ENCODE data around the gene RAPGEF2. TPM values are rescaled to one million over a fixed set of nuclear protein-coding genes. Genes with fewer than 3 reads are reported as not detected.
A peak's percentile ranks its signal among the peaks of the same experiment; 100 is the strongest.

The RAPGEF2 gene
- total and polyA plus RNA-seq, 2 of the 8 experiments (the other 6 are each of a cell fraction or from before 2014, with no cell fraction given): 24.4 to 48.6 TPM

GRCh38 chr4:159071178-159071968, 31.5 kb upstream of the RAPGEF2 start (continued):
- no peak for TF ChIP-seq CHD7 (IDR thresholded peaks at IDR 0.05; ENCODE audit: insufficient replicate concordance, low read length)
- no peak for TF ChIP-seq KDM1A (IDR thresholded peaks at IDR 0.05; ENCODE audit: borderline replicate concordance, low read length)
- TF ChIP-seq YY1 (IDR thresholded peaks at IDR 0.05; ENCODE audit: low read depth, low read length): 0 out of 2 replicates have a peak, but pooled peaks have one; percentile 27
- TF ChIP-seq TEAD4 (IDR thresholded peaks at IDR 0.05; ENCODE audit: low read depth, low read length): 0 out of 2 replicates have a peak, but pooled peaks have one; percentile 21

Data from H1 (cell line).